OCI-LY7 (cell line): ENCODE results near the gene CYP2D6. TPM values are rescaled to one million over a fixed set of nuclear protein-coding genes. Genes with fewer than 3 reads are reported as not detected.
"Not testable (repeated sequence)": the region's sequence is repeated elsewhere in the genome, so short reads cannot be mapped to it uniquely, and the experiment has no call there.

Experiments
- BruUV-seq: library from RNA; stranded (reverse); fragments of 400-500 nt; replicated peaks from 2 replicates; lab custom pipeline; 2021; lab: Mats Ljungman, UMichigan
- CTCF ChIA-PET: fragments of 300-600 bp; sonication (Branson Sonifier 250); formaldehyde crosslinking; loops from one replicate; lab custom pipeline; 2022; ENCODE audit warnings: antibody characterized with exemption; ENCODE audit not compliant: unreplicated experiment; lab: Charles Lee
- POLR2A ChIA-PET: fragments of 300-600 bp; sonication (Branson Sonifier 250); formaldehyde crosslinking; loops from one replicate; lab custom pipeline; 2022; ENCODE audit warnings: antibody characterized with exemption; lab: Charles Lee
- DNase-seq: peaks from one replicate; pipeline ENCODE4 v3.0.0-alpha.2; 2015; ENCODE audit warnings: low spot score
- H2AFZ ChIP-seq: fragments of 200-600 bp; sonication (generic), shearing (Covaris generic); 2 replicates; pipeline ENCODE4 v1.6.1; 2014; ENCODE audit warnings: mild to moderate bottlenecking, antibody characterized with exemption, low read length, moderate library complexity
- H3K27ac ChIP-seq: fragments of 200-600 bp; sonication (generic); 2 replicates; pipeline ENCODE4 v1.5.1; 2014; ENCODE audit warnings: mixed run types, low read depth, mild to moderate bottlenecking, moderate library complexity, low read length, inconsistent platforms; ENCODE audit not compliant: poor library complexity, severe bottlenecking
- H3K36me3 ChIP-seq: fragments of 200-600 bp; sonication (generic); 2 replicates; pipeline ENCODE4 v1.6.1; 2014; ENCODE audit warnings: mild to moderate bottlenecking, antibody characterized with exemption, low read length, moderate library complexity, mixed read lengths; ENCODE audit not compliant: insufficient read depth
- H3K4me1 ChIP-seq: fragments of 200-600 bp; sonication (generic); 2 replicates; pipeline ENCODE4 v1.5.1; 2014; ENCODE audit warnings: mild to moderate bottlenecking, low read length; ENCODE audit not compliant: insufficient read depth, poor library complexity, severe bottlenecking
- H3K4me2 ChIP-seq: fragments of 200-600 bp; sonication (generic); 2 replicates; pipeline ENCODE4 v1.6.1; 2014; ENCODE audit warnings: mild to moderate bottlenecking, low read length
- H3K4me3 ChIP-seq: fragments of 200-600 bp; sonication (generic); 2 replicates; pipeline ENCODE4 v1.5.1; 2014; ENCODE audit warnings: mild to moderate bottlenecking, low read depth, low read length; ENCODE audit not compliant: poor library complexity, severe bottlenecking
- H3K79me2 ChIP-seq: fragments of 200-600 bp; sonication (generic); 2 replicates; pipeline ENCODE4 v1.6.1; 2016; ENCODE audit warnings: low read depth, mild to moderate bottlenecking, low read length, moderate library complexity, mixed read lengths; ENCODE audit not compliant: insufficient read depth
- H3K9me2 ChIP-seq: fragments of 200-600 bp; sonication (generic); 2 replicates; pipeline ENCODE4 v1.6.1; 2016; ENCODE audit warnings: mild to moderate bottlenecking, low read length, mixed read lengths; ENCODE audit not compliant: insufficient read depth
- H3K9me3 ChIP-seq: fragments of 200-600 bp; sonication (generic); 2 replicates; pipeline ENCODE4 v1.6.1; 2014; ENCODE audit warnings: mild to moderate bottlenecking, mixed run types, low read length, mixed read lengths
- H4K20me1 ChIP-seq: fragments of 200-600 bp; sonication (generic); 2 replicates; pipeline ENCODE4 v1.6.1; 2014; ENCODE audit warnings: mild to moderate bottlenecking, antibody characterized with exemption, low read length, moderate library complexity, mixed read lengths; ENCODE audit not compliant: insufficient read depth
- EZH2phosphoT487 ChIP-seq: fragments of 200-600 bp; sonication (generic); IDR thresholded peaks from 2 replicates; pipeline ENCODE4 v1.6.1; 2018; ENCODE audit warnings: low read depth, borderline replicate concordance, mild to moderate bottlenecking, mixed run types, antibody characterized with exemption, low read length, moderate library complexity, mixed read lengths
- intact Hi-C: fragments of 100-400 bp; cut with micrococcal nuclease; formaldehyde crosslinking; loops from one replicate; pipeline ENCODE4 v1.10.0; 2022; ENCODE audit not compliant: unreplicated experiment
- total RNA-seq, 2 experiments: library from RNA; depleted of rRNA in 1 of 2; stranded (reverse); fragments of >200 nt in 1 of 2; shearing (Covaris generic) in 1 of 2; gene quantifications; 2 replicates each; pipeline ENCODE4 v1.2.3, GENCODE V29; 2014 to 2022
- TF ChIP-seq, protein P1 (sequence below): fragments of 200-600 bp; sonication (generic); conservative IDR thresholded peaks from 2 replicates; pipeline ENCODE4 v1.5.1; 2014; ENCODE audit warnings: mild to moderate bottlenecking, antibody characterized with exemption, low read length, moderate library complexity, mixed read lengths

Gene CYP2D6
- total RNA-seq, 2 experiments from 2014 or later, result 3.0 to 4.1 TPM

DNA sequence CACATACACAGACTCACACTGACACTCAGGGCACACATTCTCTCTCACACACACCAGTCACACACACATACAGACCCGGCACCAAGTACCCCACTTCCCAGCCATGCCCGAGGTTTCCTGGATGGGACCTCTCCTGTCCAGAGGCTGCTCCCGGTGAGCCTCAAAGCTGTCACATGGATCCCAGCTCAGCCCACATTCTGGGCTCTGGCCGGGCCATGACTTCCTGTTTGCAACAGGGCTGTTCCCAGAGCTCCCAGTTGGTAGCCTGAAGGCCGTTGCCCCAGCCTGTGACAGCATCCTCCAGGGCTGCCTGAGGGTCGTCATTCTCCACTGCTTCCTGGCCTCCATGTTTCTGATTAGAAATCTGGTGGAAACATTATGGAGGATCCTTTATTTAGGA is 14.6 kb upstream of the CYP2D6 start:
- intact Hi-C loops, result no loop called here
- no peaks in the 10 kb centered on the region for H3K9me2 ChIP-seq

DNA sequence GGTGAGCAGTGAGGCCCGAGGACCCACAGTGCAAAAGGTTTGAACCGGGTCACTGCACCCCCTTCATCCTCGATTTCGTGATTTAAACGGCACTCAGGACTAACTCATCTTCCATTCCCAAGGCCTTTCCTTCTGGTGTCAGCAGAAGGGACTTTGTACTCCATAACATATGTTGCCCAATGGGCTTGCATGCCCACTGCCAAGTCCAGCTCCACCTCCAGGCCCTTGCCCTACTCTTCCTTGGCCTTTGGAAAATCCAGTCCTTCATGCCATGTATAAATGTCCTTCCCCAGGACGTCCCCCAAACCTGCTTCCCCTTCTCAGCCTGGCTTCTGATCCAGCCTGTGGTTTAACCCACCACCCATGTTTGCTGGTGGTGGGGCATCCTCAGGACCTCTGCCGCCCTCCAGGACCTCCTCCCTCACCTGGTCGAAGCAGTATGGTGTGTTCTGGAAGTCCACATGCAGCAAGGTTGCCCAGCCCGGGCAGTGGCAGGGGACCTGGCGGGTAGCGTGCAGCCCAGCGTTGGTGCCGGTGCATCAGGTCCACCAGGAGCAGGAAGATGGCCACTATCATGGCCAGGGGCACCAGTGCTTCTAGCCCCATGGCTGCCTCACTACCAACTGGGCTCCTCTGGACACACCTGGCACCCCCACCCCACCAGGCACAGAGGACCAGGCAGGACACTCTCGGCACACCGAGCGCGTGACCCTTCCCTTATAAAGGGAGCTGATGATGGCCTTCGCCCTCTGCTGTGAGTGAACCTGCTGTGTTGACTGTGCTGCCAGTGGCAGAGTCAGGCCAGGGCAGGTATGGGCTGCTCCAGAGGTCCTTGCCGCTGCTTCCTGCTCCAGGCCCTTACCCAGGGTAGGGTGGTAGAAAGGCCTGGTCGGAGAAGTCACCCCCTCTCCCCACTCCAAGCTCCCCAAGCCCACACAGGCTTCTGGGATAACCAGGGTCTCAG is 13.5 kb upstream of the CYP2D6 start:
- BruUV-seq, H3K4me1 ChIP-seq, intact Hi-C loops, H3K4me2 ChIP-seq, H3K79me2 ChIP-seq, CTCF ChIA-PET, H4K20me1 ChIP-seq, H2AFZ ChIP-seq, DNase-seq, H3K9me3 ChIP-seq, H3K9me2 ChIP-seq, H3K27ac ChIP-seq, H3K4me3 ChIP-seq: not testable (repeated sequence)
- POLR2A ChIA-PET, result interaction anchor here (0.5 kb wide), 1 partner anchor 429 kb away, joined by 3 read pairs; no protein-coding TSS in a partner anchor
- H3K36me3 ChIP-seq, result peaks cover 11% of the 10 kb centered on the region

More for the DNA sequence above, 14.6 kb upstream of the CYP2D6 start:
- DNase-seq, result no peak
- Histone ChIP-seq H3K9me3 (no peaks in the 10 kb centered on the region), H3K4me3 (no peak overlapping the region), H3K36me3 (peaks cover 7% of the 10 kb centered on the region; the same call in 1 of the 2 replicates), H4K20me1 (no peaks in the 10 kb centered on the region), H3K4me1 (no peaks in the 10 kb centered on the region), H3K79me2 (no peaks in the 10 kb centered on the region), H2AFZ (no peak overlapping the region), H3K27ac (no peak overlapping the region), H3K4me2 (no peak overlapping the region)
- BruUV-seq, result no TSS peak
- ChIA-PET CTCF (no interaction called here), POLR2A (interaction anchor here (0.8 kb wide), 1 partner anchor 51 kb away, joined by 5 read pairs; no protein-coding TSS in a partner anchor)
- TF ChIP-seq, protein P1, sequence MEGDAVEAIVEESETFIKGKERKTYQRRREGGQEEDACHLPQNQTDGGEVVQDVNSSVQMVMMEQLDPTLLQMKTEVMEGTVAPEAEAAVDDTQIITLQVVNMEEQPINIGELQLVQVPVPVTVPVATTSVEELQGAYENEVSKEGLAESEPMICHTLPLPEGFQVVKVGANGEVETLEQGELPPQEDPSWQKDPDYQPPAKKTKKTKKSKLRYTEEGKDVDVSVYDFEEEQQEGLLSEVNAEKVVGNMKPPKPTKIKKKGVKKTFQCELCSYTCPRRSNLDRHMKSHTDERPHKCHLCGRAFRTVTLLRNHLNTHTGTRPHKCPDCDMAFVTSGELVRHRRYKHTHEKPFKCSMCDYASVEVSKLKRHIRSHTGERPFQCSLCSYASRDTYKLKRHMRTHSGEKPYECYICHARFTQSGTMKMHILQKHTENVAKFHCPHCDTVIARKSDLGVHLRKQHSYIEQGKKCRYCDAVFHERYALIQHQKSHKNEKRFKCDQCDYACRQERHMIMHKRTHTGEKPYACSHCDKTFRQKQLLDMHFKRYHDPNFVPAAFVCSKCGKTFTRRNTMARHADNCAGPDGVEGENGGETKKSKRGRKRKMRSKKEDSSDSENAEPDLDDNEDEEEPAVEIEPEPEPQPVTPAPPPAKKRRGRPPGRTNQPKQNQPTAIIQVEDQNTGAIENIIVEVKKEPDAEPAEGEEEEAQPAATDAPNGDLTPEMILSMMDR, result no peak
- no peak for TF ChIP-seq EZH2phosphoT487

DNA sequence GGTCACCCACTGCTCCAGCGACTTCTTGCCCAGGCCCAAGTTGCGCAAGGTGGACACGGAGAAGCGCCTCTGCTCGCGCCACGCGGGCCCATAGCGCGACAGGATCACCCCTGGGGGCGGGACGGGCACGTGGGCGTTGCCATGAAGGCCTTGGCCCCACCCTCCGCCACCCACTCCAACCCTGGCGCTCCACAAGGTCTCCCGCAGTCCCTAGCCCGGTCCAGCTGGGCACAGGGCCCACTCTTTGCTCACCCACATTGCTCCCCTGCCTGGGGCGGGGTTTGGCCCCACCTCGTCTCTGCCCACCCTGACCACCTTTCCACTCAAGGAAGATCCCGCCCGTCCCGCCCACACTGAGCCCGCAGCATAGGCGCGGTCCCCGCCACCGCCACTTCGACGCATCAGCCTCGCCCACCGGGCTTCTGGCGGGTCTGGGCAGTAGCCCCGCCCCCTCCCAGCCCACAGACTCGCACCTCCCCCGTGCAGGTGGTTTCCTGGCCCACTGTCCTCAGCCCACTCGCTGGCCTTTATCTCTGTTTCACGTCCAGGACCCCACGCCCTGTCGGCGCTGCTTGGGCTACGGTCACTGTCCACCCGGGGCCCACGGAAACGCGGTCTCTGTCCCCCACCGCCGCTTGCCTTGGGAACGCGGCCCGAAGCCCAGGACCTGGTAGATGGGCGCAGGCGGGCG is 12.3 kb upstream of the CYP2D6 start:
- Histone ChIP-seq H2AFZ (no peak overlapping the region), H3K36me3 (peaks cover 13% of the 10 kb centered on the region), H3K9me2 (no peaks in the 10 kb centered on the region), H4K20me1 (no peaks in the 10 kb centered on the region), H3K4me1 (no peaks in the 10 kb centered on the region), H3K79me2 (no peaks in the 10 kb centered on the region), H3K27ac (no peak overlapping the region), H3K9me3 (no peaks in the 10 kb centered on the region), H3K4me2 (no peak overlapping the region), H3K4me3 (no peak overlapping the region)
- TF ChIP-seq, protein P1, result no peak
- no peak for TF ChIP-seq EZH2phosphoT487
- no peak for DNase-seq
- BruUV-seq, result no TSS peak
- ChIA-PET CTCF (no interaction called here), POLR2A (no interaction called here)
- intact Hi-C loops, result no loop called here

DNA sequence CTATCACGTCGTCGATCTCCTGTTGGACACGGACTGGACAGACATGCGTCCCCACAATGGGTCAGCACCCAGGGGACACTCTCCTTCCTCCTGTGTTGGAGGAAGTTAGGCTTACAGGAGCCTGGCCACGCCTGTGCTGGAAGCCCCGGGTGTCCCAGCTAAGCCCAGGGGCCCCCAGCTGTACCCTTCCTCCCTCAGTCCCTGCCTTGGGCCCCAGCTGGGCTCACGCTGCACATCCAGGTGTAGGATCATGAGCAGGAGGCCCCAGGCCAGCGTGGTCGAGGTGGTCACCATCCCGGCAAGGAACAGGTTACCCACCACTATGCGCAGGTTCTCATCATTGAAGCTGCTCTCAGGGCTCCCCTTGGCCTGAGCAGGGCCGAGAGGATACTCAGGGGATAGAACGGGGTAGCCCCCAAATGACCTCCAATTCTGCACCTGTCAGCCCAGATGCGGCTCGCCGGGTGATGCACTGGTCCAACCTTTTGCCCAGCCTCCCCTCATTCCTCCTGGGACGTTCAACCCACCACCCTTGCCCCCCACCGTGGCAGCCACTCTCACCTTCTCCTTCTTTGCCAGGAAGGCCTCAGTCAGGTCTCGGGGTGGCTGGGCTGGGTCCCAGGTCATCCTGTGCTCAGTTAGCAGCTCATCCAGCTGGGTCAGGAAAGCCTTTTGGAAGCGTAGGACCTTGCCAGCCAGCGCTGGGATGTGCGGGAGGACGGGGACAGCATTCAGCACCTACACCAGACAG is 10.9 kb upstream of the CYP2D6 start:
- H3K79me2 ChIP-seq, H2AFZ ChIP-seq, H3K4me3 ChIP-seq, H3K9me2 ChIP-seq, H4K20me1 ChIP-seq, BruUV-seq, CTCF ChIA-PET, H3K4me1 ChIP-seq, intact Hi-C loops, H3K4me2 ChIP-seq, DNase-seq, POLR2A ChIA-PET, H3K9me3 ChIP-seq, H3K27ac ChIP-seq, H3K36me3 ChIP-seq: not testable (repeated sequence)
